Keratinocyte (primary cell): ENCODE data around the gene TUT4. TPM values are rescaled to one million over a fixed set of nuclear protein-coding genes. Genes with fewer than 3 reads are reported as not detected.

ENCODE experiments used
- DNase-seq: peaks from one replicate; pipeline ENCODE4 v3.0.0-alpha.2; 2011; ENCODE audit warnings: low read depth, missing footprints, low spot score
- FAIRE-seq: peaks from 2 replicates; lab custom pipeline; 2011; peaks lifted over from hg19 to GRCh38; lab: Jason Lieb, UNC
- H2AFZ ChIP-seq: 2 replicates; pipeline ENCODE4 v1.6.0; 2012; ENCODE audit warnings: low read length, control low read depth, inconsistent platforms; ENCODE audit not compliant: control insufficient read depth
- H3K27ac ChIP-seq: 2 replicates; pipeline ENCODE4 v1.5.1; 2011; ENCODE audit warnings: low read length; ENCODE audit not compliant: control insufficient read depth, insufficient read depth
- H3K27me3 ChIP-seq: 3 replicates; pipeline ENCODE4 v1.6.0; 2011; ENCODE audit warnings: low read length; ENCODE audit not compliant: control insufficient read depth, insufficient read depth; ENCODE audit errors: extremely low read depth
- H3K36me3 ChIP-seq, 2 experiments: 2 replicates in 1 of 2; 3 replicates in 1 of 2; pipeline ENCODE4 v1.5.1; 2011; ENCODE audit warnings: low read length in 2 of 2, mild to moderate bottlenecking in 1 of 2; ENCODE audit not compliant: control insufficient read depth in 2 of 2, insufficient read depth in 2 of 2; ENCODE audit errors: extremely low read depth in 1 of 2
- H3K4me1 ChIP-seq: 3 replicates; pipeline ENCODE4 v1.5.1; 2011; ENCODE audit warnings: low read length; ENCODE audit not compliant: control insufficient read depth, insufficient read depth; ENCODE audit errors: extremely low read depth
- H3K4me2 ChIP-seq: 3 replicates; pipeline ENCODE4 v1.6.0; 2011; ENCODE audit warnings: low read depth, low read length; ENCODE audit not compliant: control insufficient read depth, insufficient read depth; ENCODE audit errors: extremely low read depth
- H3K4me3 ChIP-seq, 3 experiments: fragments of 200-600 bp in 1 of 3; sonication (generic) in 1 of 3; 2 replicates in 2 of 3; 3 replicates in 1 of 3; pipeline ENCODE4 v1.5.1; 2011 to 2016; ENCODE audit warnings: low read length in 3 of 3, mild to moderate bottlenecking in 3 of 3, control low read depth in 2 of 3, inconsistent platforms in 1 of 3, low read depth in 1 of 3, mixed read lengths in 1 of 3, mixed run types in 1 of 3, moderate library complexity in 1 of 3; ENCODE audit not compliant: control insufficient read depth in 2 of 3, insufficient read depth in 2 of 3; ENCODE audit errors: extremely low read depth in 1 of 3
- H3K79me2 ChIP-seq: 2 replicates; pipeline ENCODE4 v1.6.0; 2012; ENCODE audit warnings: low read length; ENCODE audit not compliant: control insufficient read depth, insufficient read depth
- H3K9ac ChIP-seq: 3 replicates; pipeline ENCODE4 v1.6.0; 2011; ENCODE audit warnings: low read length; ENCODE audit not compliant: control insufficient read depth, insufficient read depth; ENCODE audit errors: extremely low read depth
- H3K9me1 ChIP-seq: 3 replicates; pipeline ENCODE4 v1.6.0; 2011; ENCODE audit warnings: low read length; ENCODE audit not compliant: control insufficient read depth, insufficient read depth; ENCODE audit errors: extremely low read depth
- H3K9me3 ChIP-seq: 2 replicates; pipeline ENCODE4 v1.5.1; 2012; ENCODE audit warnings: low read depth, low read length; ENCODE audit not compliant: control insufficient read depth
- H4K20me1 ChIP-seq: 3 replicates; pipeline ENCODE4 v1.6.0; 2011; ENCODE audit warnings: low read length; ENCODE audit not compliant: control insufficient read depth, insufficient read depth; ENCODE audit errors: extremely low read depth
- CTCF ChIP-seq, 3 experiments: IDR thresholded peaks in 1 of 3; conservative IDR thresholded peaks in 1 of 3; optimal IDR thresholded peaks in 1 of 3; 2 replicates in 2 of 3; 3 replicates in 1 of 3; pipeline versions ENCODE3 to v1.5.1; 2011; ENCODE audit warnings: low read length in 3 of 3, mild to moderate bottlenecking in 3 of 3, moderate library complexity in 2 of 3, control low read depth in 1 of 3, inconsistent platforms in 1 of 3; ENCODE audit not compliant: insufficient read depth in 2 of 3; ENCODE audit errors: extremely low read depth in 1 of 3
- EZH2 ChIP-seq: IDR thresholded peaks from one replicate; pipeline ENCODE4 v1.6.1; 2012; ENCODE audit warnings: inconsistent platforms, mild to moderate bottlenecking, low read length, moderate library complexity
- dilution Hi-C: fragments of 300-500 bp; cut with MboI; formaldehyde crosslinking; loops from one replicate; pipeline ENCODE4 v1.7.0; 2020; ENCODE audit warnings: low sequenced_read_pairs; ENCODE audit not compliant: extremely low pct_ligation_motif_present
- polyA plus RNA-seq, 5 experiments: library from polyadenylated mRNA; depleted of rRNA in 3 of 5; stranded (reverse) in 3 of 5; stranded (forward) in 1 of 5; unstranded in 1 of 5; fragments of >200 nt; gene quantifications; 1 replicate in 1 of 5; 2 replicates in 3 of 5; 3 replicates in 1 of 5; pipeline versions ENCODE4 v1.2.1 to v1.2.3, GENCODE V29; 2011 to 2012; ENCODE audit warnings: missing spikeins in 2 of 5, low read depth in 1 of 5, low replicate concordance in 1 of 5

TUT4 gene
- polyA plus RNA-seq, 1 donor (not counting 4 experiments of a cell fraction or from before 2014, with no cell fraction given), result 27.5 TPM

GRCh38 chr1:52549267-52549666 is 3.6 kb downstream of the TUT4 start:
- Histone ChIP-seq H3K27me3 (no peaks in the 10 kb centered on the region), H3K27ac (no peak overlapping the region), H4K20me1 (no peaks in the 10 kb centered on the region), H3K4me1 (peaks cover 16% of the 10 kb centered on the region), H3K79me2 (peaks cover 56% of the 10 kb centered on the region), H3K9ac (no peak overlapping the region), H3K36me3 (no peaks in the 10 kb centered on the region), H3K4me2 (no peak overlapping the region), H3K9me1 (no peaks in the 10 kb centered on the region), H3K9me3 (peaks cover 2% of the 10 kb centered on the region), H2AFZ (no peak overlapping the region), H3K4me3 (no peak overlapping the region)
- no peak for FAIRE-seq
- dilution Hi-C loops, result no loop called here
- no peak for DNase-seq
- TF ChIP-seq CTCF (optimal IDR thresholded peaks at IDR 0.05 in 1 of 3, IDR thresholded peaks at IDR 0.05 in 1 of 3, conservative IDR thresholded peaks at IDR 0.05 in 1 of 3; ENCODE audit: extremely low read depth in 1 of 3, insufficient read depth in 2 of 3, low read length in 3 of 3) (no peak), EZH2 (no peak)

DNA sequence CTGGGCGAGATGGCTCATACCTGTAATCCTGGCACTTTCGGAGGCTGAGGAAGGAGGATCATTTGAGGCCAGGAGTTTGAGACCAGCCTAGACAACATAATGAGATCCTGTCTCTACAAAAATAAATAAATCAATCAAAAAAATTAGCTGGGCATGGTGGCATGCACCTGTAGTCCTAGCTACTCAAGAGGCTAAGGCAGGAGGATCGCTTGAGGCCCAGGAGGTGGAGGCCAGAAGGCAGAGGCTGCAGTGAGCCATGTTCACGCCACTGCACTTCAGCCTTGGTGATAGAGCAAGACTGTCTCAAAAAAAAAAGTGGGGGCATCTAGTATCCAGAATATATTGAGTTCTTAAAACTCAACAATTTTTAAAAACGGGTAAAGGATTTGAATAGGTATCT is 6.0 kb downstream of the TUT4 start:
- Histone ChIP-seq H2AFZ (no peak overlapping the region), H3K9me3 (peaks cover 2% of the 10 kb centered on the region), H3K4me1 (peaks cover 9% of the 10 kb centered on the region), H3K36me3 (no peaks in the 10 kb centered on the region), H3K9ac (no peak overlapping the region), H3K27ac (no peak overlapping the region), H3K79me2 (peaks cover 69% of the 10 kb centered on the region), H4K20me1 (no peaks in the 10 kb centered on the region), H3K9me1 (no peaks in the 10 kb centered on the region), H3K4me2 (no peak overlapping the region), H3K4me3 (no peak overlapping the region), H3K27me3 (no peaks in the 10 kb centered on the region)
- FAIRE-seq, result no peak
- dilution Hi-C loops, result no loop called here
- TF ChIP-seq EZH2, result no peak
- TF ChIP-seq CTCF (optimal IDR thresholded peaks at IDR 0.05 in 1 of 3, IDR thresholded peaks at IDR 0.05 in 1 of 3, conservative IDR thresholded peaks at IDR 0.05 in 1 of 3; ENCODE audit: extremely low read depth in 1 of 3, insufficient read depth in 2 of 3, low read length in 3 of 3), result no peak
- DNase-seq, result no peak
